Bronchial epithelial cell (primary cell): ENCODE measurements around the gene ADD1. TPM values are rescaled to one million over a fixed set of nuclear protein-coding genes. Genes with fewer than 3 reads are reported as not detected.

Experiments used
- DNase-seq: peaks from one replicate; pipeline ENCODE4 v3.0.0-alpha.2; 2010; ENCODE audit warnings: low read depth
- FAIRE-seq: peaks from 2 replicates; lab custom pipeline; 2011; peaks lifted over from hg19 to GRCh38; lab: Jason Lieb, UNC
- H3K27me3 ChIP-seq: 2 replicates; pipeline ENCODE4 v1.5.1; 2011; ENCODE audit warnings: low read length; ENCODE audit not compliant: control insufficient read depth, insufficient read depth
- H3K36me3 ChIP-seq: 2 replicates; pipeline ENCODE4 v1.5.1; 2011; ENCODE audit warnings: low read length; ENCODE audit not compliant: control insufficient read depth, insufficient read depth
- H3K4me3 ChIP-seq: 2 replicates; pipeline ENCODE4 v1.5.1; 2011; ENCODE audit warnings: mild to moderate bottlenecking, low read depth, low read length, control low read depth
- CTCF ChIP-seq: IDR thresholded peaks from 2 replicates; pipeline ENCODE4 v1.5.1; 2011; ENCODE audit warnings: mild to moderate bottlenecking, moderate library complexity, low read length, control low read depth, inconsistent platforms; ENCODE audit not compliant: insufficient read depth, severe bottlenecking
- total RNA-seq: library from RNA; depleted of rRNA; stranded (reverse); fragments of >200 nt; gene quantifications from 2 replicates; pipeline ENCODE4 v1.2.1, GENCODE V29; 2014

The ADD1 gene
- total RNA-seq, 1 donor from 2014 or later: 71.9 TPM

DNA sequence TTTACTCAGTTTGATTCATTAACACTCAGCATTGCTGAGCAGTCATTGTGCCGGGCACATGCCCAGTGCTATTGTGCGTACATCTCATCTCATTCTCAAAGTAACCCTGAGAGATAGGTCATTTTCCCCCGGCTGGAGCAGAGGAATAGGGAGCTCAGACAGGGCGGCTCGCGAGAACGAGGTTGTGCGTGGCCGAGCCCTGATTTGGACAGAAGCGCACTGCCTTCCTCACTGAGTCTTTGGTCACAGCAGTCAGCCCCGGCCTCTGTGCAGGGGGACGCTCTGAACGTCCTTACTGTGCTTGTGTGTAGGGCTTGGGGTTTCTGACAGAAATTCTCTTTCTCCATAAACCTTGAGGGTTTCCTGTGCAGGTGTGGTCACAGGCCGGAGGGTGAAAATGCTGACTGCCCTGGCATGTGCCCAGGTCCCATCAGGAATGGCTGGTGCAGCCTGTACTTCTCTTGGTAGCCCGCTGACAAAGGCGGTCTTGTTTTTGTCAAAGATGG, 80.1 kb downstream of the ADD1 start:
- Histone ChIP-seq H3K27me3 (no peaks in the 10 kb centered on the region), H3K4me3 (no peak overlapping the region), H3K36me3 (peaks cover 23% of the 10 kb centered on the region)
- no peak for TF ChIP-seq CTCF
- DNase-seq: no peak
- no peak for FAIRE-seq

GRCh38 chr4:2924286-2924685, 80.6 kb downstream of the ADD1 start:
- DNase-seq: no peak
- Histone ChIP-seq H3K36me3 (peaks cover 24% of the 10 kb centered on the region), H3K4me3 (no peak overlapping the region), H3K27me3 (no peaks in the 10 kb centered on the region)
- TF ChIP-seq CTCF: no peak
- FAIRE-seq: no peak

GRCh38 chr4:2924765-2925301, 81.2 kb downstream of the ADD1 start:
- FAIRE-seq (no peak), DNase-seq (peak; percentile 39)
- TF ChIP-seq CTCF: no peak
- Histone ChIP-seq H3K4me3 (no peak overlapping the region), H3K36me3 (peaks cover 28% of the 10 kb centered on the region), H3K27me3 (no peaks in the 10 kb centered on the region)

DNA sequence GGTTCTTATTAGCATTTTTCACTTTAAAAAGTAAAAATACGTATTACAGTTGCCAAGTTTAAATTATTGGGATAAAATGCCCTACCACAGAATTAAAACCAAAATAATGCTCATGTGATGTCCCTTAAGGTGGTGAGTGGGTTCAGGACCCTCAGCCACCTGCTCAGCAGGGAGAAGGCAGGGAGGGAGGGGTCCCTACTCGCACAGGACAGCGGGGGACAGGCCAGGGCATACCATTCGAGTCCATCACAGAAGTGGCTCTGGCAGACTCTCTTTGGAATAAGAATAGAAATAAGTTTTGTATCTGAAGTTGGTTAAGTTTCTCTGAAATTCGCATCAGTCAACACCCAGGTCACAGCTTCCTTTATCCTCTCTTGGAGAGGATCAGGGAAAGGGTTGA, 81.9 kb downstream of the ADD1 start:
- peaks cover 29% of the 10 kb centered on the region for H3K36me3 ChIP-seq
- no peak for TF ChIP-seq CTCF
- no peaks in the 10 kb centered on the region for H3K27me3 ChIP-seq
- no peak overlapping the region for H3K4me3 ChIP-seq
- FAIRE-seq (no peak), DNase-seq (no peak)

DNA sequence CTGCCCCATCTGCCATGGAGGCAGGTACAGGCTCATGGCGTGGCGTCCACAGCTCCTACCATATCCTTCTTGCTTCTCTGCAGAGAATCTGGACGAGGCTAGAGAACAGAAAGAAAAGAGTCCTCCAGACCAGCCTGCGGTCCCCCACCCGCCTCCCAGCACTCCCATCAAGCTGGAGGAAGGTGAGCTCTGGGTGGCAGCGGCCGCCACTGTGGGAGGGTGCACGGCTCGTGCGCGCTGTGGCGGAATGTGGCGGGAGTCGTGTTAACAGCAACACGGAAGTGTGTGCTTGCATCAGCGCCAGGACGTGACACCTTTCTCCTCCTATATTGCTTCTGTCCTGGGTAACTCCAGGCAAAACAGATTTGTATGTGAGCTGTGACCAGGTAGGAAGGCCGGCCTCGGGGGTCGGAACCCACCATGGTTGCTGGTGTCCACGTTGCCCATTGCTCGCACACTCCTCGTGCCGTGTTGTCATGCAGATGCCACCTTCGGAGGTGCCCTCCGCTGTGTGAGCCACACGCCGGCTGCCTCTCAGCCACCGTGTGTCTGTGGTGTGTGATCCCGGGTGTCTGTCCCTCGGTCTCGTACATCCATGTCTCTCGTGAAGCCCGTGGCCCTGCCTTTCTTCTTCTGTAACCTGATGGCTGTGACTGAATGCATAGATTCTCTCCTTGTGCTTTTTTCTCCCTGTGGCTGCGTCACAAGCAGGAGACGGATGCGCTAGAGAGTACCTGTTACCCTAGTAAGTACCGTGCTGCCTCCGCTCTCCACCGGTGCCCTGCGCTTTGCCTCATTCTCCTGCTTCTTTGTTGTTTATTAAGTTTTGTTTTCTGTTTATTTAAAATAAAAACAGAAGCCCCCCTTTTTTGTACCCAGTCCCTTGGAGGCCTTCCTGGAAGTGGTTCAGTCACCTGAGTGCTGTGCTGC, 82.6 kb downstream of the ADD1 start:
- Histone ChIP-seq H3K4me3 (no peak overlapping the region), H3K36me3 (peaks cover 34% of the 10 kb centered on the region), H3K27me3 (no peaks in the 10 kb centered on the region)
- no peak for FAIRE-seq
- TF ChIP-seq CTCF: no peak
- DNase-seq: no peak
